ENCODE data around the gene VHLL. TPM values are rescaled to one million over a fixed set of nuclear protein-coding genes. Genes with fewer than 3 reads are reported as not detected.

Gene VHLL
- total RNA-seq, 1 experiment from 2014 or later: 0.49 TPM

DNA sequence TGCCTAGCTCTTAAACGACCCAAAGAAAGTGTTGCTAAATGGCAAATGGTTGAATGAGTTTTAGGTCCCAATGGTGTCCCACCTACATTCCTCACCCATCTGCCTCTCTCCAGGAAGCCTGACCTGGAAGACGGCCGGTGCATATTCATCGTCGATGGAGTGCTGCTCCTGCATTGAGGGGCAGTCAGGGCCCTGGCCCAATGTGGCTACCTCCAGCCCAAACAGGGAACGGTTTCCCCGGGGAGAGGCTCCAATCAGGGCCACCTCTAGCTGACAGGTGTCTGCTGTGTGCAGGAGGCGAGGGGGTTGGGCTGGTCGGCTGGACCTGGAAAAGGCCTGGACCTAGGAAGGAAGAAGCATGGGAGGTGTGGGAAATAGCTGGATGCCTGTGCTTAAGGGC is 5.2 kb downstream of the VHLL start:
- ChIA-PET POLR2A (interaction anchor here (0.6 to 13.5 kb wide), 4 partner anchors 9 to 169 kb away, joined by 3 to 210 read pairs (median 4); partner anchors contain the start of genes SMG5 and TMEM79), CTCF (interaction anchor here (0.6 to 1.2 kb wide), 3 partner anchors 11 to 163 kb away, joined by 3 read pairs; partner anchors contain the start of gene SMG5)
- peak overlapping the region; percentile 93 for H3K4me3 Mint-ChIP-seq (ENCODE audit: unreplicated experiment)
- DNase-seq (ENCODE audit: unreplicated experiment): no peak
- TF ChIP-seq, protein P1, sequence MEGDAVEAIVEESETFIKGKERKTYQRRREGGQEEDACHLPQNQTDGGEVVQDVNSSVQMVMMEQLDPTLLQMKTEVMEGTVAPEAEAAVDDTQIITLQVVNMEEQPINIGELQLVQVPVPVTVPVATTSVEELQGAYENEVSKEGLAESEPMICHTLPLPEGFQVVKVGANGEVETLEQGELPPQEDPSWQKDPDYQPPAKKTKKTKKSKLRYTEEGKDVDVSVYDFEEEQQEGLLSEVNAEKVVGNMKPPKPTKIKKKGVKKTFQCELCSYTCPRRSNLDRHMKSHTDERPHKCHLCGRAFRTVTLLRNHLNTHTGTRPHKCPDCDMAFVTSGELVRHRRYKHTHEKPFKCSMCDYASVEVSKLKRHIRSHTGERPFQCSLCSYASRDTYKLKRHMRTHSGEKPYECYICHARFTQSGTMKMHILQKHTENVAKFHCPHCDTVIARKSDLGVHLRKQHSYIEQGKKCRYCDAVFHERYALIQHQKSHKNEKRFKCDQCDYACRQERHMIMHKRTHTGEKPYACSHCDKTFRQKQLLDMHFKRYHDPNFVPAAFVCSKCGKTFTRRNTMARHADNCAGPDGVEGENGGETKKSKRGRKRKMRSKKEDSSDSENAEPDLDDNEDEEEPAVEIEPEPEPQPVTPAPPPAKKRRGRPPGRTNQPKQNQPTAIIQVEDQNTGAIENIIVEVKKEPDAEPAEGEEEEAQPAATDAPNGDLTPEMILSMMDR (IDR thresholded peaks at IDR 0.05; ENCODE audit: unreplicated experiment): no peak
- no peak overlapping the region for H3K27ac Mint-ChIP-seq (ENCODE audit: low read depth, unreplicated experiment)
- no peaks in the 10 kb centered on the region for H3K27me3 Mint-ChIP-seq (ENCODE audit: insufficient read depth, unreplicated experiment)
- TSS peak; percentile 26 for BruUV-seq (replicated peaks)
- intact Hi-C loops (cut with micrococcal nuclease): no loop called here
- peaks cover 19% of the 10 kb centered on the region for H3K4me1 Mint-ChIP-seq (ENCODE audit: insufficient read depth, unreplicated experiment)
- H3K9me3 Mint-ChIP-seq (ENCODE audit: unreplicated experiment): no peaks in the 10 kb centered on the region
- H3K36me3 Mint-ChIP-seq (ENCODE audit: insufficient read depth, unreplicated experiment): peaks cover 22% of the 10 kb centered on the region

DNA sequence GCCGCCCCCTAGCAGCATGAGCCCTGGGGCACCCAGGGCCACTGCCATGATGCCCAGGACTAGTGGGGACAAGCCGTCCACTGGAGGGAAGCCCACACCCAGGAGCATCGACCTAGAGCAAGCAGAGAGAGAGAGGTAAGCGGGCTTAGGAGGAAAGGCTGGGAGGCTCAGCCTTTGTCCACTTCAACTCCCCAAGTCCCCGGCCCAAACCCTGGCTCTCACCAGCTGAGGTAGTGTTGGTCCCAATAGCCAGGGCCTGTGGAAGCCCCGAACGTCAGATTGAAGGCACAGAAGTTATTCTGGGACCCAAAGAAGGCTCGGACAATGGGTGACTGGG is 6.0 kb downstream of the VHLL start:
- DNase-seq (ENCODE audit: unreplicated experiment): no peak
- BruUV-seq (replicated peaks): no TSS peak
- H3K27ac Mint-ChIP-seq (ENCODE audit: low read depth, unreplicated experiment): peak overlapping the region; percentile 46
- intact Hi-C loops (cut with micrococcal nuclease): no loop called here
- H3K9me3 Mint-ChIP-seq (ENCODE audit: unreplicated experiment): no peaks in the 10 kb centered on the region
- H3K36me3 Mint-ChIP-seq (ENCODE audit: insufficient read depth, unreplicated experiment): peaks cover 30% of the 10 kb centered on the region
- TF ChIP-seq, protein P1 (IDR thresholded peaks at IDR 0.05; ENCODE audit: unreplicated experiment): no peak
- no peaks in the 10 kb centered on the region for H3K27me3 Mint-ChIP-seq (ENCODE audit: insufficient read depth, unreplicated experiment)
- no peak overlapping the region for H3K4me3 Mint-ChIP-seq (ENCODE audit: unreplicated experiment)
- CTCF ChIA-PET: no interaction called here
- POLR2A ChIA-PET: interaction anchor here (1.4 to 13.5 kb wide), 2 partner anchors 9 to 10 kb away, joined by 4 to 210 read pairs; partner anchors contain the start of genes SMG5 and TMEM79
- H3K4me1 Mint-ChIP-seq (ENCODE audit: insufficient read depth, unreplicated experiment): peaks cover 19% of the 10 kb centered on the region

DNA sequence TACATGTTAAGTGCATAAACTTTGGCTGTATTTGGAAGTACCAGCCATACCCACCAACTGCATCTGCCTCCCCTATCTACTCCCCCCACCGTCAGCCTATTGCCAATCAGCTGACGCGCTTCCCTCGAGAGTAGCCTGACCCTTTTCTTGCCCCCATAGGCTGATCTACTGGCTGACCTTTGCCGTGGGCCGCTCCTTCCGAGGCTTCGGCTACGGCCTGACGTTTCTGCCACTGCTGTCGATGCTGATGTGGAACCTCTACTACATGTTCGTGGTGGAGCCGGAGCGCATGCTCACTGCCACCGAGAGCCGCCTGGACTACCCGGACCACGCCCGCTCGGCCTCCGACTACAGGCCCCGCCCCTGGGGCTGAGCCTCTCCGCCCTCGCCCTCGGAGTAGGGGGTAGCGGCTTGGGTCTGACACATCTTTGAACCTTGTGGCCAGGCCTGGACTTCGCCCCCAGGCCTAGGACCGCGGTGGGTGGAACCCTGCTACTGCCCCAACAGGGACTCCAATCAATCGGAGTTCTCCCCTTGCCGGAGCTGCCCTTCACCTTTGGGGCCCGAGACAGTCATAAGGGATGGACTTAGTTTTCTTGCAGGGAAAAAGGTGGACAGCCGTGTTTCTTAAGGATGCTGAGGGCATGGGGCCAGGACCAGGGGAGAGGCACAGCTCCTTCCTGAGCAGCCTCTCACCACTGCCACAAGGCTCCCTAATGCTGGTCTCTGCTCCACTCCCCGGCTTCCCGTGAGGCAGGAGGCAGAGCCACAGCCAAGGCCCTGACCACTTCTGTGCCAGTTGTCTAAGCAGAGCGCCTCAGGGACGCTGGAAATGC is 7.7 kb downstream of the VHLL start:
- H3K4me1 Mint-ChIP-seq (ENCODE audit: insufficient read depth, unreplicated experiment): peaks cover 19% of the 10 kb centered on the region
- H3K36me3 Mint-ChIP-seq (ENCODE audit: insufficient read depth, unreplicated experiment): peaks cover 39% of the 10 kb centered on the region
- H3K27me3 Mint-ChIP-seq (ENCODE audit: insufficient read depth, unreplicated experiment): no peaks in the 10 kb centered on the region
- POLR2A ChIA-PET: interaction anchor here (1.1 kb wide), 1 partner anchor 9 kb away, joined by 5 read pairs; the partner anchor contains the start of gene SMG5
- DNase-seq (ENCODE audit: unreplicated experiment): no peak
- CTCF ChIA-PET: interaction anchor here (1.2 to 1.4 kb wide), 2 partner anchors 28 to 194 kb away, joined by 3 to 4 read pairs; no protein-coding TSS in a partner anchor
- TF ChIP-seq, protein P1 (IDR thresholded peaks at IDR 0.05; ENCODE audit: unreplicated experiment): no peak
- no TSS peak for BruUV-seq (replicated peaks)
- H3K27ac Mint-ChIP-seq (ENCODE audit: low read depth, unreplicated experiment): no peak overlapping the region
- H3K4me3 Mint-ChIP-seq (ENCODE audit: unreplicated experiment): no peak overlapping the region
- H3K9me3 Mint-ChIP-seq (ENCODE audit: unreplicated experiment): no peaks in the 10 kb centered on the region
- intact Hi-C loops (cut with micrococcal nuclease): no loop called here

DNA sequence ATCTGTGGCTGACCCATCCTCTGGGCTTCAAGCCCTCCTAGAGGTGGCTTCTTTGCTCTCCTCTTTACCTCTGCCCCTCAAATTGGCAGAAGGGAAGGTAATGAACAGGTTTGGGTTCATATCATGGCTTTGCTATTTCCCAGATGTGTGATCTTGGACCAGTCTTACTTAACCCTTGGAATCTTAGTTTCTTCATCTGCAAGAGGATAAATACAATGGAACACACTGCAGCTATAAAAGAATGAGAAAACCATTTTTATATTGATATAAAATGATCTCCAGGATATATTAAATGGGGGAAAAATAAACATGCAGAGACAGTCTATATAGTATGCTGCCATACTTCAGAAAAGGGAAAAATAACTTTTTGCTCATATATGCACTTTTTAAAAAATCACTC is 9.2 kb downstream of the VHLL start:
- POLR2A ChIA-PET: no interaction called here
- CTCF ChIA-PET: interaction anchor here (0.7 kb wide), 1 partner anchor 64 kb away, joined by 4 read pairs; no protein-coding TSS in a partner anchor

More for the DNA sequence above, 9.2 kb downstream of the VHLL start:
- Mint-ChIP-seq H3K4me3 (ENCODE audit: unreplicated experiment) (no peak overlapping the region), H3K27ac (ENCODE audit: low read depth, unreplicated experiment) (no peak overlapping the region), H3K36me3 (ENCODE audit: insufficient read depth, unreplicated experiment) (peaks cover 36% of the 10 kb centered on the region), H3K27me3 (ENCODE audit: insufficient read depth, unreplicated experiment) (no peaks in the 10 kb centered on the region), H3K4me1 (ENCODE audit: insufficient read depth, unreplicated experiment) (peaks cover 19% of the 10 kb centered on the region), H3K9me3 (ENCODE audit: unreplicated experiment) (no peaks in the 10 kb centered on the region)
- DNase-seq (ENCODE audit: unreplicated experiment): no peak
- TF ChIP-seq, protein P1 (IDR thresholded peaks at IDR 0.05; ENCODE audit: unreplicated experiment): no peak
- intact Hi-C loops (cut with micrococcal nuclease): no loop called here
- no TSS peak for BruUV-seq (replicated peaks)
